Breast epithelium (tissue), 3 donors: ENCODE data around the gene ARL6IP5.

Experiments
- CTCF ChIP-seq, 3 donors: fragments of 450-650 bp; IDR thresholded peaks; one replicate each; pipeline ENCODE4 v1.5.1; 2016 to 2017; ENCODE audit warnings: antibody characterized with exemption in 3 of 3, mild to moderate bottlenecking in 3 of 3, moderate library complexity in 3 of 3
- POLR2A ChIP-seq: fragments of 450-650 bp; IDR thresholded peaks from one replicate; pipeline ENCODE4 v1.6.1; 2016; ENCODE audit warnings: antibody characterized with exemption, mild to moderate bottlenecking, moderate library complexity

GRCh38 chr3:69128509-69128908, 43.8 kb downstream of the ARL6IP5 start:
- TF ChIP-seq CTCF (IDR thresholded peaks at IDR 0.05) (no peak), POLR2A (no peak)
